ENCODE measurements around the gene RAB38. TPM values are rescaled to one million over a fixed set of nuclear protein-coding genes. Genes with fewer than 3 reads are reported as not detected.

RAB38 gene
- total RNA-seq, 1 experiment from 2014 or later, result 18.7 TPM

DNA sequence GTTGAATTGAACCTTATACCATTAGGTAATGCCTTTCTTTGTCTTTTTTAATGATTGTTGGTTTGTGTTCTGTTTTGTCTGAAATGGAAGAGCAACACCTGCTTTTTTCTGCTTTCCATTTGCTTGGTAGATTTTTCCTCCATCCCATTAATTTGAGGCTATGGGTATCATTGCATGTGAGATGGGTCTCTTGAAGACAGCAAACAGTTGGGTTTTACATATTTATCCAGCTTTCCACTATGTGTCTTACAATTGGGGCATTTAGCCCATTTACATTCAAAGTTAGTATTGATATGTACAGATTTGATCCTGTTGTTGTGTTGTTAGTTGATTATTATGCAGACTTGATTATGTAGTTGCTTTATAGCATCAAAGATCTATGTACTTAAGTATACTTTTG lies 21.1 kb upstream of the RAB38 start:
- Histone ChIP-seq H3K18ac (ENCODE audit: insufficient read length, low read depth, low read length) (no peak overlapping the region), H3K14ac (ENCODE audit: insufficient read depth, low read length) (no peak overlapping the region), H3K56ac (ENCODE audit: insufficient read length, low read depth, low read length) (no peak overlapping the region), H3K27ac (ENCODE audit: insufficient read length, low read depth, low read length) (no peak overlapping the region), H2AFZ (ENCODE audit: low read length) (no peak overlapping the region), H2BK5ac (ENCODE audit: insufficient read length, low read length) (no peak overlapping the region), H3T11ph (ENCODE audit: low read length) (no peak overlapping the region), H2AK5ac (ENCODE audit: insufficient read length, low read length) (no peak overlapping the region), H3K4ac (ENCODE audit: low read depth, low read length) (no peak overlapping the region), H2BK15ac (ENCODE audit: low read depth, low read length) (no peak overlapping the region), H3K9me3 (ENCODE audit: control insufficient read depth, low read depth, low read length) (no peaks in the 10 kb centered on the region), H3K23me2 (ENCODE audit: insufficient read length, low read depth, low read length, poor library complexity, severe bottlenecking) (no peaks in the 10 kb centered on the region), H3K79me2 (ENCODE audit: insufficient read depth, low read length) (no peaks in the 10 kb centered on the region), H4K91ac (ENCODE audit: insufficient read length, low read depth, low read length) (no peak overlapping the region), H2BK120ac (ENCODE audit: low read depth, low read length, poor library complexity, severe bottlenecking) (no peak overlapping the region), H4K20me1 (ENCODE audit: control insufficient read depth, insufficient read depth, insufficient read length) (no peaks in the 10 kb centered on the region), H3K4me1 (ENCODE audit: insufficient read depth, low read length) (no peaks in the 10 kb centered on the region), H2BK12ac (ENCODE audit: insufficient read length, low read depth, low read length) (no peak overlapping the region), H2BK20ac (ENCODE audit: low read depth, low read length, poor library complexity, severe bottlenecking) (no peak overlapping the region), H4K8ac (replicated peaks; ENCODE audit: insufficient read length, low read depth, low read length) (no peak overlapping the region), H3K9ac (ENCODE audit: extremely low read depth, insufficient read length, low read length) (no peak overlapping the region), H3K79me1 (ENCODE audit: insufficient read depth, low read depth, low read length, poor library complexity, severe bottlenecking) (no peaks in the 10 kb centered on the region), H3K27me3 (ENCODE audit: insufficient read depth, low read length) (no peaks in the 10 kb centered on the region), H3K23ac (ENCODE audit: insufficient read length, low read depth, low read length) (no peak overlapping the region), H3K4me2 (ENCODE audit: insufficient read depth, insufficient read length, low read length) (no peak overlapping the region), H4K5ac (ENCODE audit: insufficient read length, low read depth, low read length) (no peak overlapping the region)
- Mint-ChIP-seq H3K4me3 (no peak overlapping the region), H3K27me3 (ENCODE audit: low read depth) (peaks cover 1% of the 10 kb centered on the region; the same call in 1 of the 2 replicates), H3K9me3 (peaks cover 16 to 22% of the 10 kb centered on the region in 2 experiments; a peak in 4 of 5 replicates), H3K4me1 (no peaks in the 10 kb centered on the region), H3K36me3 (ENCODE audit: insufficient read depth in 1 of 3, low read depth in 3 of 3) (peaks cover 7 to 29% (median 11%) of the 10 kb centered on the region in 3 experiments), H3K27ac (no peak overlapping the region)
- no peak for DNase-seq
- TF ChIP-seq, protein P1, sequence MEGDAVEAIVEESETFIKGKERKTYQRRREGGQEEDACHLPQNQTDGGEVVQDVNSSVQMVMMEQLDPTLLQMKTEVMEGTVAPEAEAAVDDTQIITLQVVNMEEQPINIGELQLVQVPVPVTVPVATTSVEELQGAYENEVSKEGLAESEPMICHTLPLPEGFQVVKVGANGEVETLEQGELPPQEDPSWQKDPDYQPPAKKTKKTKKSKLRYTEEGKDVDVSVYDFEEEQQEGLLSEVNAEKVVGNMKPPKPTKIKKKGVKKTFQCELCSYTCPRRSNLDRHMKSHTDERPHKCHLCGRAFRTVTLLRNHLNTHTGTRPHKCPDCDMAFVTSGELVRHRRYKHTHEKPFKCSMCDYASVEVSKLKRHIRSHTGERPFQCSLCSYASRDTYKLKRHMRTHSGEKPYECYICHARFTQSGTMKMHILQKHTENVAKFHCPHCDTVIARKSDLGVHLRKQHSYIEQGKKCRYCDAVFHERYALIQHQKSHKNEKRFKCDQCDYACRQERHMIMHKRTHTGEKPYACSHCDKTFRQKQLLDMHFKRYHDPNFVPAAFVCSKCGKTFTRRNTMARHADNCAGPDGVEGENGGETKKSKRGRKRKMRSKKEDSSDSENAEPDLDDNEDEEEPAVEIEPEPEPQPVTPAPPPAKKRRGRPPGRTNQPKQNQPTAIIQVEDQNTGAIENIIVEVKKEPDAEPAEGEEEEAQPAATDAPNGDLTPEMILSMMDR (conservative IDR thresholded peaks at IDR 0.05), result no peak

Measured in H9 (cell line).